Amniotic epithelial cell (primary cell): Measurements from ENCODE around the gene KRTAP12-4.
"Not testable (repeated sequence)": the region's sequence is repeated elsewhere in the genome, so short reads cannot be mapped to it uniquely, and the experiment has no call there.

Experiments used
- DNase-seq: peaks from one replicate; pipeline ENCODE4 v3.0.0-alpha.2; 2010; ENCODE audit warnings: low read depth

The KRTAP12-4 gene, protein sequence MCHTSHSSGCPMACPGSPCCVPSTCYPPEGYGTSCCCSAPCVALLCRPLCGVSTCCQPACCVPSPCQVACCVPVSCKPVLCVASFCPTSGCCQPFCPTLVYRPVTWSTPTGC

DNA sequence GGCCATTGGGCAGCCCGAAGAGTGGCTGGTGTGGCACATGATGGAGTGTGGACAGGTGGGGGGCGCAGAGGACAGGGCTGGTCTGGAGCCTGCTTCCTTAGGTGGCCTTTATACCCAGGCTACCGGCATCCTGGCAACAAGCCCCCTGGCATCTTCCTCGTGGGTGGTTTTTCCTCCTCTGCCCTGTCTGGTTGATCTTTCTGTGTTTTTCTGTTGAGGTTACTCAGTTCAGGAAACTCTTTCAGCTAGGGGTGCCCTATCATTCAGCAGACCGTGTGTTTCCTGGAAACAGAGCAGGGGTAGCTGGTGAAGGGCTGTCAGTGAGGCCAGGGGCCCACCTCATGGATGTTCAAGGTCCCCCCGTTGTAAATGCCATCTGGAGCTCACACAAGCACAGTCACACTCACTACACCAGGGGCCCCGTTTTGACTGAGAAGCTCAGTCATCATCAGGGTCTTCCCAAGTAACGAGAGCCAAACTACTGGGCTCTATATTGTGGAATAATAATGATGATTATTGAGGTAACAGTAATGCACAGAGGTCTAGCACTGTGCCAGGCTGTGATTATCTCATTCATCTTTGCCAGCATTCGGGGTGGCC lies at the start of gene KRTAP12-4:
Gene KRTAP12-4, minus strand, starts transcription at position 84 of the 600 bp plus-strand sequence. Its CDS starts 45 bp downstream, at position 39.
- no peak for DNase-seq

- DNase-seq = no peak
These were observed 49.5 kb upstream of the KRTAP12-4 start for GRCh38 chr21:44703731-44704635.

DNA sequence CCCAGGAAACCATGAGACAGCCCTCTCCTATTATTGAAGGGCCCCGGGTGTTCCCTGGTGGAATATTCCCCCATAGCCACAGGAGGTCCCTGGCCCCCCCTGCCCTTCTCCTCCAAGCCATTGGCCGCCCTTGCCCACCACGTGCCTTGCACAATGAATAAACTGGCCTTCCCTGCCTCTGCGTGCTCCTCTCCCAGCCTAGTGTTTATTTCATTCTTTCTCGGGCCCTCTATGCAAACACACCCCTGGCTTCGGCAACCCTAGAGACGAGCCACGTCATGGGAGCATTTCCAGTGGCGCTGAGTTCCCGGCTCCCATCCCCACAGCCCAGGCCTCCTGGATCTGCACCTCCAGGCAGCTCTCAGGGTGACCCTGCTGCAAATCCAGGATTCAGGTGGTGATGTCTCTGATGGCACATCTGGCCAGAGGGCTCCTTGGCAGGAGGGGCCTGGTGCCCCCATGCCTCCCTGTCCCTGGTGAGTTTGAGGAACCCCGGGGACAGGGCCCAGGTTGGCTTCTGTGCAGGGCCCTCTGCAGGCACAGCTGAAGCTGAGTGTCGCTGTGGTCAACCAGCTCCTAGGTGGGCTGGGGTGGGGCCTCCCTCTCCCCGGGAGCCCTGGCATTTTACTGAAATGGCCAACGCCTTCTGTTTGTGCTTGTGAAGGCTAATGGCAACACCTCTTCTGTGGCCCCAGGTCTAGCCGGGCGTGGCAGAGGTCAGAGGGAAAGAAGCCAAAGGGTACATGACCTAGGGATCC lies 48.7 kb upstream of the KRTAP12-4 start:
- no peak for DNase-seq

DNA sequence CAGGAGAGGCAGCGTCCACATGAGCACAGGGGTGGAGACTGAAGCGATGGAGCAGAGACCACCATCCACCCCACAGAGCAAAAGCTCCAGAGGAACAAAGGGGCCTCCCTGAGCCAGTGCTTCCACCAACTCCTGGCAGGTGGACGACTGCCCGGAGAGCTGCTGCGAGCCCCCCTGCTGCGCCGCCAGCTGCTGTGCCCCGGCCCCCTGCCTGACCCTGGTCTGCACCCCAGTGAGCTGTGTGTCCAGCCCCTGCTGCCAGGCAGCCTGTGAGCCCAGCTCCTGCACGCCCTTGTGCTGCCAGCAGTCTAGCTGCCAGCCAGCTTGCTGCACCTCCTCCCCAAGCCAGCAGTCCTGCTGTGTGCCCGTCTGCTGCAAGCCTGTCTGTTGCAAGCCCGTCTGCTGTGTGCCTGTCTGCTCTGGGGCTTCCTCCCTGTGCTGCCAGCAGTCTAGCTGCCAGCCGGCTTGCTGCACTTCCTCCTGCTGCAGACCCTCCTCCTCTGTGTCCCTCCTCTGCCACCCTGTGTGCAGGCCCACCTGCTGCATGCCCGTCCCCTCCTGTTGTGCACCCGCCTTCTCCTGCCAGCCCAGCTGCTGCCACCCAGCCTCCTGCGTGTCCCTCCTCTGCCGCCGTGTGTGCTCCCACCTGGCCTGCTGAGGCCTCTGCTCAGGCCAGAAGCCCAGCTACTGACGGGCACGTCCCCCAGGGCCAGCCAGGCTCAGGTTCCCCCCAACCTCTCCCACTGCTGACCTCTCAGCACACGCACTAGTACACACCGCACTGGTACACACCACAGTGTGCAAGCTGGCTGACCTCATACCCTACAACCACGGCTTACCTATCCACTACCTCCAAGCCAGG lies 47.9 kb upstream of the KRTAP12-4 start:
- DNase-seq = no peak

DNA sequence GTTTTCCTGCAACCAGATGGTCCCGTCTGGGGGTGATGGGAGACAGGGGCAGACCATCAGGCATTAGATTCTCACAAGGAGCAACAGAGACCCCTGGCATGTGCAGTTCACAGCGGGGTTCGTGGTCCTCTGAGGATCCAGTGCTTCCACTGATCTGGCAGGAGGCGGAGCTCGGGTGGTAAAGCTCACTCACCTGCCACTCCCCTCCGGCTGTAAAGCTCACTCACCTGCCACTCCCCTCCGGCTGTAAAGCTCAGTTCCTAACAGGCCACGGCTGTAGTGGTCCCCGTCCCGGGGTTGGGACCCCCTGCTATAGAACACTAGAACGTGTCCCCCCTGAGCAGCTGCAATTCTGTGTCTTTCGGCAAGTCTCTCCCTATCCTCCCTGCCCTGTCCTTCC lies 47.1 kb upstream of the KRTAP12-4 start:
- DNase-seq = no peak

DNA sequence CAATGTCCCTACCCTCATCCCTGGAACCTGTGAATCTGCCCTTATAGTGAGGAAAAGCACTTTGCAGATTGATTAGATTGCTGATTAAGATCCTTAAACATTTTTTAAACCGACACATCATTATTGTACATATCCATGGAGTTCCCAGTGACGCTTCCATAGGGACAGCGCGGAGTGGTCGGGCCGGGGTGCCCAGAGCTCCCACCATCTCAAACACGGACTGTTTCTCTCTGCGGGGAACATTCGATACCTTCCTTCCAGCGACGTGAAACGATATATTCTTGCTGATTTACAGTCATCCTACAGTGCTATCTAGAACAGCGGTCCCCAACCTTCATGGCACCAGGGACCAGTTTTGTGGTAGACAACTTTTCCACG lies 46.6 kb upstream of the KRTAP12-4 start:
- DNase-seq = no peak

DNA sequence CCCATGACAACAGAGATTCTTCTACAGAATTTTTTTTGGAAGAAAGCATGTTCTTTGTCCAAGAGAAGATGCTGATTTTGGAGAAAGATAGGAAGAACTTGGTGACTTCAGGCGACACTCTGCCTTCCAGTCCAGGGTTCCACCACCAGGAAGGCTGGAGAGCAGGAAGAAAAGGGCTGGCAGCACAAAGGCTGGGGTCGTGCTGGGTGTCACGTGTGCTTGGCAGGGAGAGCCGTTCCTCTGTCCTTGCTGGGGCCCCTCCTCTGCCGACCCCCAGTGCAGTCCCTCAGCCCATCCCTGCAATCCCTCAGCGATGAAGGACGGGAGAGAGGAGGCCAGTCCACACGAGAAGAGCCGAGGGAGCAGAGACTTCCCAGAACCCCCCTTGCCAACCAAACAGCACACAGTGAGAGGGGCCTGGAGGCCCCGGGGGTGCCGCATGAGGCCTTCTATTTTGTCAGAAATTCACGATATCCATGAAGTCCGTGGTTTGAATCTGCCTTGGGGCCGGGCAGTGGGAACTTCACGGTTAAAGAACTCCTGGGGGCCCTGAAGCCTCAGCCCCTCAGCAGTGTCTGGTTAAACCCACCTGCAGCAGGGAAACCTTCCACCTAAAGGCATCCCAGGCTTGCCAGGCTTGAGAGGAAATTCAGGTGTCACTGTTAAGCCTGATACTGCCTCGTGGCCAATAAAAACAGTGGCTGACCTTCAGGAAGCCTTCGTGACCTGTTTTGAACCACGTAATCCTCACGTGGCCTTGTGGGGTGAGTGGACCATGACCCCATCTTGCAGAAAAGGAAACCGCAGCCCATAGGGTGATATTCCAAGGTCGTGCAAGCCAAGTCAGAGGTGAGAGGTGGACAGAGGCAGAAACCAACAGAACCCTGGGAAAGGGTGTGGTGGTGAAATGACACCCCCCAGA lies 45.9 kb upstream of the KRTAP12-4 start:
- DNase-seq = no peak

GRCh38 chr21:44699502-44700001 lies 45.1 kb upstream of the KRTAP12-4 start:
- no peak for DNase-seq

GRCh38 chr21:44697811-44698734 lies 43.6 kb upstream of the KRTAP12-4 start:
- no peak for DNase-seq

- not testable (repeated sequence) for DNase-seq
These were observed 42.8 kb upstream of the KRTAP12-4 start, which contains the start of gene KRTAP10-12 for GRCh38 chr21:44697172-44697810. Gene KRTAP10-12 (plus strand): TSS chr21:44697172. CDS start chr21:44697202, 30 bp downstream.

DNA sequence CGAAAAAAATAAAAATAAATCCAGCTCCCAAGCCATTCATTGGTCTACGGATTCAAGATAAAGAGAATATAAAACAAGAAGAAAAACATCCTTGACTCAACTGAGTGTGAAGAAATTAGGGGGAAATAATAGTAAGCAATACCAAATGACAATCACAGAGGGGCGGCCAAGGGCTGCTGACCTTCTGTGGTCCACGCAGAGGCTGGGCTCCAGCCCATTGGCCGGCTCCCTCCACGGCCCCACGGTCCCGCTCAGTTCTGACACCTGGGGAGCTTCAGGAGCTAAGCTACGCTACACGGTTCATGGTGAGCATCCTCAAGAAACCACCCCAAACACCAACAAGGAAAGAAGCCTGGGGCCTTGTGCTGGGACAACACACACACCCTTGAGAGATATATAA lies 42.1 kb upstream of the KRTAP12-4 start:
- no peak for DNase-seq

- no peak for DNase-seq
These were observed 41.2 kb upstream of the KRTAP12-4 start for GRCh38 chr21:44695641-44696040.

DNA sequence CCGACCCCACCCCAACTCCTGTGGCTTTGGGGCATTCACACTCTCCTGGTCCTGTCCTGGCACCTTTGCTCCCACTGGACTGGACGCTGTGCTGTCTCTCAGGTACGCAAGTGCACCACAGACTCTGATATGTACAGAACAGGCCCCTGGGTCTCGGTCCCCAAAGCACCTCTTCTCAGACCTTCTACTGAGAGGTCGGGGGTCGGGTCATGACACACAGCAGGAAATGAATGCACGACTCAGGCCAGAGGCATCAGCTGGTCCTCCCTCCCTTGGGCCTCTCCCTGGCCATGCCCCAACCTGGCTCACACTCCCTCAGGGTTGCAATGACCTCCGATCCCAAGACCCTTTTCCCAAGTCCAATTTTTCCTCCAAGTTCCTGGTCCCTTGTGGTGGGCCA lies 40.7 kb upstream of the KRTAP12-4 start:
- DNase-seq = no peak

- no peak for DNase-seq
These were observed 40.3 kb upstream of the KRTAP12-4 start for GRCh38 chr21:44694776-44695175.

GRCh38 chr21:44692798-44693512 lies 38.5 kb upstream of the KRTAP12-4 start:
- DNase-seq = no peak

DNA sequence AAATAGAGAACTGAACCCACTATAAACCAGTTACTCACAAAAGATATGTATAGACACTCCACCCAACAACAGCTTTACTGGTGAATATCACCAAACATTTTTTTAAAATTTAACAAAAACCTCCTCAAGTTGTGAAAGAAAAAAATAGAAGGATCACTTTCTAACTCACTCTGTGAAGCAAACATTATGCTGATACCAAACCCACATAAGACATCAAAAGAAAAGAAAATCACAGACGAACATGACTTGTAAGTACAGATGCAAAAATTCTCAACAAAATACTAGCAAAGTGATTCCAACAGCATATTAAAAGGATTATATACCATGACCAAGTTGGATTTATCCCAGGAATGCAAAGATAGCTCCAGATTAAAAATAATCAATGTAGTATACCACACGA lies 37.2 kb upstream of the KRTAP12-4 start:
- DNase-seq = no peak

- not testable (repeated sequence) for DNase-seq
These were observed 35.3 kb upstream of the KRTAP12-4 start for GRCh38 chr21:44689740-44690139.

DNA sequence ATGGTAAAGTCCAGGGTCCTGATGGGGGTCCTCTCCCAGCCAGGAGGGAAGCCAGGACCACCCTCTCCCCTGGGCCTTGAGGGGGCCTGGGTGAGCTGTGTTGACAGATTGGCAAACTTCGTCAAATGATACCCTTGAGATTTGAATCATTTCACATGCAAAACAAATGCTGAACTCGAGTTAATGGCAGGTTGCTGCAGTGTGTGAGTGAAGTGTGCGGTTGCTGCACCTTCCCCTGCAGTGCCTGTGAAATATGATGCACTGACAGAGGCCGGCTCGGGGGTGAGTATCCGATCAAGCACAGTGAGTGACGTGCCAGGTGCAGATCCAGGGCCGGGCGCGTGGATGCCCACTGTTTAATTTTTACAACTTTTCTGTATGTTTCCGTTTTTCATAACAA lies 33.2 kb upstream of the KRTAP12-4 start:
- DNase-seq = no peak
